H1 (cell line): ENCODE measurements around the gene ANAPC1. TPM values are rescaled to one million over a fixed set of nuclear protein-coding genes. Genes with fewer than 3 reads are reported as not detected.
"Not testable (repeated sequence)": the region's sequence is repeated elsewhere in the genome, so short reads cannot be mapped to it uniquely, and the experiment has no call there.

ENCODE experiments used
- CTCF ChIA-PET: fragments of 300-600 bp; sonication (Branson Sonifier 250); formaldehyde crosslinking; loops from one replicate; lab custom pipeline; 2021; ENCODE audit not compliant: partially characterized antibody; lab: Charles Lee
- POLR2A ChIA-PET: fragments of 300-600 bp; sonication (Branson Sonifier 250); formaldehyde crosslinking; loops from one replicate; lab custom pipeline; 2021; ENCODE audit warnings: inconsistent platforms; ENCODE audit not compliant: partially characterized antibody; lab: Charles Lee
- DNase-seq, 2 experiments: peaks; one replicate each; pipeline versions ENCODE4 v3.0.0 to v3.0.0-alpha.2; 2010 to 2022; ENCODE audit warnings: low spot score in 2 of 2, low read depth in 1 of 2, mixed read lengths in 1 of 2
- FAIRE-seq: peaks from 2 replicates; lab custom pipeline; 2011; peaks lifted over from hg19 to GRCh38; lab: Jason Lieb, UNC
- H2AFZ ChIP-seq: 2 replicates; pipeline ENCODE4 v1.8.1; 2012; ENCODE audit warnings: low read length, inconsistent platforms
- H2AK5ac ChIP-seq: 2 replicates; pipeline ENCODE4 v1.6.1; 2013; ENCODE audit warnings: low read depth, low read length
- H2BK120ac ChIP-seq: replicated peaks from 2 replicates; pipeline ENCODE3; 2013; ENCODE audit warnings: low read depth, low read length, inconsistent platforms
- H2BK12ac ChIP-seq: 2 replicates; pipeline ENCODE4 v1.6.1; 2013; ENCODE audit warnings: low read depth, low read length
- H2BK15ac ChIP-seq: 2 replicates; pipeline ENCODE4 v1.6.1; 2013; ENCODE audit warnings: low read length
- H2BK20ac ChIP-seq: 2 replicates; pipeline ENCODE4 v1.6.1; 2013; ENCODE audit warnings: low read length
- H2BK5ac ChIP-seq: 2 replicates; pipeline ENCODE4 v1.6.1; 2013; ENCODE audit warnings: low read depth, low read length
- H3K14ac ChIP-seq: 2 replicates; pipeline ENCODE4 v1.6.1; 2013; ENCODE audit warnings: inconsistent platforms; ENCODE audit not compliant: insufficient read length
- H3K18ac ChIP-seq: 2 replicates; pipeline ENCODE4 v1.6.1; 2013; ENCODE audit warnings: low read length; ENCODE audit errors: extremely low read depth
- H3K23ac ChIP-seq: 2 replicates; pipeline ENCODE4 v1.6.1; 2013; ENCODE audit warnings: inconsistent platforms; ENCODE audit not compliant: insufficient read length
- H3K23me2 ChIP-seq: 2 replicates; pipeline ENCODE4 v1.6.1; 2013; ENCODE audit warnings: low read depth, low read length
- H3K27ac ChIP-seq: 2 replicates; pipeline ENCODE4 v1.6.1; 2011; ENCODE audit warnings: low read depth, low read length, inconsistent platforms
- H3K27me3 ChIP-seq, 4 experiments: replicated peaks in 1 of 4; 1 replicate in 1 of 4; 2 replicates in 3 of 4; pipeline versions ENCODE4 v1.6.1 to v1.8.1; 2011 to 2013; ENCODE audit warnings: low read length in 3 of 4, mild to moderate bottlenecking in 3 of 4, inconsistent platforms in 2 of 4, mixed read lengths in 2 of 4, moderate library complexity in 1 of 4; ENCODE audit not compliant: control insufficient read depth in 3 of 4, insufficient read depth in 3 of 4; ENCODE audit errors: extremely low read depth in 1 of 4
- H3K36me3 ChIP-seq, 4 experiments: 2 replicates each; pipeline versions ENCODE4 v1.6.1 to v1.8.1; 2011 to 2013; ENCODE audit warnings: mild to moderate bottlenecking in 4 of 4, low read length in 3 of 4, moderate library complexity in 2 of 4, control low read depth in 1 of 4, inconsistent platforms in 1 of 4; ENCODE audit not compliant: insufficient read depth in 4 of 4, control insufficient read depth in 2 of 4
- H3K4ac ChIP-seq: replicated peaks from 2 replicates; pipeline ENCODE3; 2013; ENCODE audit warnings: low read length, low read depth, mixed read lengths, inconsistent platforms; ENCODE audit not compliant: insufficient read length
- H3K4me1 ChIP-seq, 4 experiments: replicated peaks in 1 of 4; 1 replicate in 1 of 4; 2 replicates in 3 of 4; pipeline versions ENCODE4 v1.6.1 to v1.8.1; 2011 to 2013; ENCODE audit warnings: low read length in 3 of 4, inconsistent platforms in 2 of 4, mixed read lengths in 1 of 4; ENCODE audit not compliant: insufficient read depth in 4 of 4, control insufficient read depth in 3 of 4
- H3K4me2 ChIP-seq, 2 experiments: 2 replicates each; pipeline versions ENCODE4 v1.6.1 to v1.8.1; 2011 to 2013; ENCODE audit warnings: low read depth in 2 of 2, low read length in 2 of 2, control low read depth in 1 of 2, inconsistent platforms in 1 of 2, mild to moderate bottlenecking in 1 of 2; ENCODE audit not compliant: insufficient read depth in 1 of 2
- H3K4me3 ChIP-seq, 4 experiments: fragments of 200-600, 300-600 bp in 1 of 4; sonication (generic), shearing (Covaris generic), sonication (Bioruptor Twin) in 1 of 4; 2 replicates each; pipeline versions ENCODE4 v1.5.1 to v1.8.1; 2011 to 2016; ENCODE audit warnings: low read length in 4 of 4, low read depth in 3 of 4, control low read depth in 2 of 4, inconsistent platforms in 2 of 4, mild to moderate bottlenecking in 2 of 4, mixed read lengths in 1 of 4, moderate library complexity in 1 of 4; ENCODE audit not compliant: insufficient read depth in 2 of 4; ENCODE audit errors: extremely low read depth in 1 of 4
- H3K56ac ChIP-seq: replicated peaks from 2 replicates; pipeline ENCODE3; 2013; ENCODE audit warnings: low read depth, mild to moderate bottlenecking, mixed read lengths, low read length, inconsistent platforms; ENCODE audit not compliant: insufficient read length
- H3K79me1 ChIP-seq: 2 replicates; pipeline ENCODE4 v1.6.1; 2013; ENCODE audit warnings: low read depth, low read length, control low read depth
- H3K79me2 ChIP-seq, 2 experiments: 2 replicates each; pipeline versions ENCODE4 v1.6.1 to v1.8.1; 2012 to 2013; ENCODE audit warnings: low read length in 2 of 2, mild to moderate bottlenecking in 2 of 2, inconsistent platforms in 1 of 2; ENCODE audit not compliant: insufficient read depth in 2 of 2, control insufficient read depth in 1 of 2
- H3K9ac ChIP-seq, 4 experiments: replicated peaks in 1 of 4; 1 replicate in 1 of 4; 2 replicates in 3 of 4; pipeline versions ENCODE4 v1.6.1 to v1.8.1; 2011 to 2013; ENCODE audit warnings: low read depth in 3 of 4, low read length in 3 of 4, control low read depth in 2 of 4, mild to moderate bottlenecking in 2 of 4, moderate library complexity in 2 of 4, inconsistent platforms in 1 of 4; ENCODE audit errors: extremely low read depth in 1 of 4
- H3K9me3 ChIP-seq, 2 experiments: 2 replicates each; pipeline versions ENCODE4 v1.6.1 to v1.8.1; 2012 to 2013; ENCODE audit warnings: mild to moderate bottlenecking in 2 of 2, moderate library complexity in 2 of 2, control low read depth in 1 of 2, inconsistent platforms in 1 of 2, low read depth in 1 of 2, low read length in 1 of 2, mixed read lengths in 1 of 2; ENCODE audit not compliant: insufficient read depth in 2 of 2
- H4K20me1 ChIP-seq, 2 experiments: replicated peaks in 1 of 2; 2 replicates each; pipeline versions ENCODE3 to v1.8.1; 2011 to 2013; ENCODE audit warnings: inconsistent platforms in 2 of 2, low read length in 2 of 2, mild to moderate bottlenecking in 1 of 2; ENCODE audit not compliant: insufficient read depth in 2 of 2, control insufficient read depth in 1 of 2
- H4K5ac ChIP-seq: 2 replicates; pipeline ENCODE4 v1.6.1; 2013; ENCODE audit warnings: low read length, low read depth, mixed read lengths, inconsistent platforms; ENCODE audit not compliant: insufficient read length
- H4K8ac ChIP-seq: 2 replicates; pipeline ENCODE4 v1.8.0; 2013; ENCODE audit warnings: mild to moderate bottlenecking, moderate library complexity, low read length, inconsistent platforms; ENCODE audit not compliant: insufficient read depth; ENCODE audit errors: extremely low read depth
- H4K91ac ChIP-seq: replicated peaks from 2 replicates; pipeline ENCODE3; 2013; ENCODE audit warnings: low read length, mixed read lengths, inconsistent platforms; ENCODE audit not compliant: insufficient read length
- WGBS, 2 experiments: shearing (Covaris generic) in 1 of 2; methylation state at CpG; one replicate each; pipeline versions ENCODE4 v1.1.6 to v1.1.7; 2013 to 2015; ENCODE audit warnings: low lambda C conversion rate in 2 of 2, mixed read lengths in 2 of 2, inconsistent platforms in 1 of 2, low coverage in 1 of 2, missing lambda C conversion rate in 1 of 2; ENCODE audit not compliant: insufficient replicate concordance in 2 of 2, insufficient coverage in 1 of 2, insufficient read length in 1 of 2; ENCODE audit errors: extremely low coverage in 1 of 2, missing lambda C conversion rate in 1 of 2; 5-methylcytosine and 5-hydroxymethylcytosine counted together
- polyA plus RNA-seq, 7 experiments: library from polyadenylated mRNA; depleted of rRNA in 3 of 7; stranded (reverse) in 5 of 7; unstranded in 2 of 7; fragments of >200 nt in 5 of 7; fragments of 200-250 nt in 2 of 7; gene quantifications; 1 replicate in 5 of 7; 2 replicates in 1 of 7; 4 replicates in 1 of 7; pipeline versions ENCODE4 v1.2.1 to v1.2.3, GENCODE V29; 2011 to 2013; ENCODE audit warnings: missing spikeins in 2 of 7, mixed read lengths in 2 of 7
- total RNA-seq: library from RNA; stranded (reverse); fragmentation: NEBNext Ultra II Directional; extraction: Animal tissue kit (Norgen Biotek cat#: 25700); gene quantifications from 2 replicates; pipeline ENCODE4 v1.2.1, GENCODE V29; 2021

ANAPC1 gene
- total and polyA plus RNA-seq, 2 of the 8 experiments (the other 6 are each of a cell fraction or from before 2014, with no cell fraction given): 46.6 to 107 TPM

GRCh38 chr2:111834221-111834620 lies 49.8 kb downstream of the ANAPC1 start:
- H3K27ac ChIP-seq, H4K20me1 ChIP-seq, H2AFZ ChIP-seq, H3K79me1 ChIP-seq, DNase-seq, POLR2A ChIA-PET, H3K18ac ChIP-seq, H4K5ac ChIP-seq, H2BK12ac ChIP-seq, H3K56ac ChIP-seq, H3K79me2 ChIP-seq, H3K27me3 ChIP-seq, H3K4me2 ChIP-seq, H3K9me3 ChIP-seq, H2BK20ac ChIP-seq, H3K14ac ChIP-seq, H2BK5ac ChIP-seq, H4K91ac ChIP-seq, H2BK120ac ChIP-seq, H3K4me1 ChIP-seq, H2AK5ac ChIP-seq, FAIRE-seq, H3K4ac ChIP-seq, H3K23ac ChIP-seq, H4K8ac ChIP-seq, H2BK15ac ChIP-seq, CTCF ChIA-PET, H3K23me2 ChIP-seq, H3K9ac ChIP-seq, H3K4me3 ChIP-seq: not testable (repeated sequence)
- WGBS, 2 experiments: 96% methylated on average over 3 of the region's 3 CpGs; no CpG with 5 or more reads in 1 of the 2 experiments
- H3K36me3 ChIP-seq: peaks cover 2 to 31% (median 8%) of the 10 kb centered on the region in 4 experiments; a peak in 5 of 8 replicates

- H4K20me1 ChIP-seq, FAIRE-seq, DNase-seq, H3K4me1 ChIP-seq, H4K8ac ChIP-seq, H4K5ac ChIP-seq, H2BK20ac ChIP-seq, H3K4me3 ChIP-seq, H3K23me2 ChIP-seq, H3K9me3 ChIP-seq, H3K4ac ChIP-seq, H3K56ac ChIP-seq, H3K79me2 ChIP-seq, H3K23ac ChIP-seq, H3K27me3 ChIP-seq, H3K18ac ChIP-seq, H2BK5ac ChIP-seq, POLR2A ChIA-PET, H2BK120ac ChIP-seq, H2BK15ac ChIP-seq, H2AK5ac ChIP-seq, H2BK12ac ChIP-seq, H3K9ac ChIP-seq, H3K79me1 ChIP-seq, H4K91ac ChIP-seq, H3K14ac ChIP-seq, H3K4me2 ChIP-seq, CTCF ChIA-PET, H3K27ac ChIP-seq, H2AFZ ChIP-seq: not testable (repeated sequence)
- 100% methylated on average over 1 of the region's 1 CpG; no CpG with 5 or more reads in 1 of the 2 experiments for WGBS, 2 experiments
- peaks cover 2 to 24% (median 10%) of the 10 kb centered on the region in 4 experiments; a peak in 5 of 8 replicates for H3K36me3 ChIP-seq
These were observed 53.5 kb downstream of the ANAPC1 start for GRCh38 chr2:111830479-111830878.
